H1 (cell line): ENCODE measurements around the gene SIRT5. TPM values are rescaled to one million over a fixed set of nuclear protein-coding genes. Genes with fewer than 3 reads are reported as not detected.

Source experiments
- BCL11A ChIP-seq, 2 experiments: IDR thresholded peaks; one replicate each; pipeline ENCODE4 v1.6.1; 2011; ENCODE audit warnings: low read depth in 2 of 2, low read length in 2 of 2, mild to moderate bottlenecking in 2 of 2
- CEBPB ChIP-seq: IDR thresholded peaks from 2 replicates; pipeline ENCODE4 v1.6.1; 2012; ENCODE audit warnings: low read depth, low read length
- GTF2F1 ChIP-seq: IDR thresholded peaks from 2 replicates; pipeline ENCODE4 v1.6.1; 2012; ENCODE audit warnings: low read depth, low read length, improper control_type of control experiment, borderline replicate concordance
- HDAC6 ChIP-seq: IDR thresholded peaks from one replicate; pipeline ENCODE4 v1.7.1; 2012; ENCODE audit warnings: low read depth, mild to moderate bottlenecking, inconsistent platforms, low read length, moderate library complexity
- RNF2 ChIP-seq: fragments of 200-900, 300-1000 bp; sonication (generic); IDR thresholded peaks from 2 replicates; pipeline ENCODE4 v1.7.1; 2016; ENCODE audit warnings: borderline replicate concordance, low read depth, mild to moderate bottlenecking, antibody characterized with exemption, low read length; ENCODE audit not compliant: poor library complexity, severe bottlenecking; ENCODE audit errors: missing control alignments
- SRF ChIP-seq: IDR thresholded peaks from 2 replicates; pipeline ENCODE4 v1.6.1; 2011; ENCODE audit warnings: mild to moderate bottlenecking, low read depth, low read length, moderate library complexity
- SUZ12 ChIP-seq: fragments of 200-600 bp; sonication (generic); IDR thresholded peaks from 2 replicates; pipeline ENCODE4 v1.6.1; 2012; ENCODE audit warnings: mild to moderate bottlenecking, inconsistent platforms, low read length, moderate library complexity, mixed read lengths
- TCF12 ChIP-seq: IDR thresholded peaks from 2 replicates; pipeline ENCODE4 v1.6.1; 2011; ENCODE audit warnings: low read depth, mild to moderate bottlenecking, low read length
- ZNF274 ChIP-seq: IDR thresholded peaks from 2 replicates; pipeline ENCODE4 v1.7.0; 2012; ENCODE audit warnings: low read length, borderline replicate concordance; ENCODE audit errors: extremely low read depth
- polyA plus RNA-seq, 7 experiments: library from polyadenylated mRNA; depleted of rRNA in 3 of 7; stranded (reverse) in 5 of 7; unstranded in 2 of 7; fragments of >200 nt in 5 of 7; fragments of 200-250 nt in 2 of 7; gene quantifications; 1 replicate in 5 of 7; 2 replicates in 1 of 7; 4 replicates in 1 of 7; pipeline versions ENCODE4 v1.2.1 to v1.2.3, GENCODE V29; 2011 to 2013; ENCODE audit warnings: missing spikeins in 2 of 7, mixed read lengths in 2 of 7
- total RNA-seq: library from RNA; stranded (reverse); fragmentation: NEBNext Ultra II Directional; extraction: Animal tissue kit (Norgen Biotek cat#: 25700); gene quantifications from 2 replicates; pipeline ENCODE4 v1.2.1, GENCODE V29; 2021
- TF ChIP-seq, protein P1 (sequence below): fragments of 300-600 bp; sonication (generic); IDR thresholded peaks from 2 replicates; pipeline ENCODE4 v1.7.1; 2012; ENCODE audit warnings: low read length, moderate library complexity, mild to moderate bottlenecking, inconsistent platforms; ENCODE audit not compliant: insufficient replicate concordance

The SIRT5 gene
- total and polyA plus RNA-seq, 2 of the 8 experiments (the other 6 are each of a cell fraction or from before 2014, with no cell fraction given): 7.4 to 14.7 TPM

GRCh38 chr6:13614926-13615791 lies 40.8 kb downstream of the SIRT5 start, which contains the start of gene NOL7 (continued):
- TF ChIP-seq ZNF274: no peak
- no peak for TF ChIP-seq RNF2
- no peak for TF ChIP-seq SUZ12
- TF ChIP-seq HDAC6: no peak
- TF ChIP-seq SRF: no peak
- no peak for TF ChIP-seq GTF2F1
- TF ChIP-seq, protein P1, sequence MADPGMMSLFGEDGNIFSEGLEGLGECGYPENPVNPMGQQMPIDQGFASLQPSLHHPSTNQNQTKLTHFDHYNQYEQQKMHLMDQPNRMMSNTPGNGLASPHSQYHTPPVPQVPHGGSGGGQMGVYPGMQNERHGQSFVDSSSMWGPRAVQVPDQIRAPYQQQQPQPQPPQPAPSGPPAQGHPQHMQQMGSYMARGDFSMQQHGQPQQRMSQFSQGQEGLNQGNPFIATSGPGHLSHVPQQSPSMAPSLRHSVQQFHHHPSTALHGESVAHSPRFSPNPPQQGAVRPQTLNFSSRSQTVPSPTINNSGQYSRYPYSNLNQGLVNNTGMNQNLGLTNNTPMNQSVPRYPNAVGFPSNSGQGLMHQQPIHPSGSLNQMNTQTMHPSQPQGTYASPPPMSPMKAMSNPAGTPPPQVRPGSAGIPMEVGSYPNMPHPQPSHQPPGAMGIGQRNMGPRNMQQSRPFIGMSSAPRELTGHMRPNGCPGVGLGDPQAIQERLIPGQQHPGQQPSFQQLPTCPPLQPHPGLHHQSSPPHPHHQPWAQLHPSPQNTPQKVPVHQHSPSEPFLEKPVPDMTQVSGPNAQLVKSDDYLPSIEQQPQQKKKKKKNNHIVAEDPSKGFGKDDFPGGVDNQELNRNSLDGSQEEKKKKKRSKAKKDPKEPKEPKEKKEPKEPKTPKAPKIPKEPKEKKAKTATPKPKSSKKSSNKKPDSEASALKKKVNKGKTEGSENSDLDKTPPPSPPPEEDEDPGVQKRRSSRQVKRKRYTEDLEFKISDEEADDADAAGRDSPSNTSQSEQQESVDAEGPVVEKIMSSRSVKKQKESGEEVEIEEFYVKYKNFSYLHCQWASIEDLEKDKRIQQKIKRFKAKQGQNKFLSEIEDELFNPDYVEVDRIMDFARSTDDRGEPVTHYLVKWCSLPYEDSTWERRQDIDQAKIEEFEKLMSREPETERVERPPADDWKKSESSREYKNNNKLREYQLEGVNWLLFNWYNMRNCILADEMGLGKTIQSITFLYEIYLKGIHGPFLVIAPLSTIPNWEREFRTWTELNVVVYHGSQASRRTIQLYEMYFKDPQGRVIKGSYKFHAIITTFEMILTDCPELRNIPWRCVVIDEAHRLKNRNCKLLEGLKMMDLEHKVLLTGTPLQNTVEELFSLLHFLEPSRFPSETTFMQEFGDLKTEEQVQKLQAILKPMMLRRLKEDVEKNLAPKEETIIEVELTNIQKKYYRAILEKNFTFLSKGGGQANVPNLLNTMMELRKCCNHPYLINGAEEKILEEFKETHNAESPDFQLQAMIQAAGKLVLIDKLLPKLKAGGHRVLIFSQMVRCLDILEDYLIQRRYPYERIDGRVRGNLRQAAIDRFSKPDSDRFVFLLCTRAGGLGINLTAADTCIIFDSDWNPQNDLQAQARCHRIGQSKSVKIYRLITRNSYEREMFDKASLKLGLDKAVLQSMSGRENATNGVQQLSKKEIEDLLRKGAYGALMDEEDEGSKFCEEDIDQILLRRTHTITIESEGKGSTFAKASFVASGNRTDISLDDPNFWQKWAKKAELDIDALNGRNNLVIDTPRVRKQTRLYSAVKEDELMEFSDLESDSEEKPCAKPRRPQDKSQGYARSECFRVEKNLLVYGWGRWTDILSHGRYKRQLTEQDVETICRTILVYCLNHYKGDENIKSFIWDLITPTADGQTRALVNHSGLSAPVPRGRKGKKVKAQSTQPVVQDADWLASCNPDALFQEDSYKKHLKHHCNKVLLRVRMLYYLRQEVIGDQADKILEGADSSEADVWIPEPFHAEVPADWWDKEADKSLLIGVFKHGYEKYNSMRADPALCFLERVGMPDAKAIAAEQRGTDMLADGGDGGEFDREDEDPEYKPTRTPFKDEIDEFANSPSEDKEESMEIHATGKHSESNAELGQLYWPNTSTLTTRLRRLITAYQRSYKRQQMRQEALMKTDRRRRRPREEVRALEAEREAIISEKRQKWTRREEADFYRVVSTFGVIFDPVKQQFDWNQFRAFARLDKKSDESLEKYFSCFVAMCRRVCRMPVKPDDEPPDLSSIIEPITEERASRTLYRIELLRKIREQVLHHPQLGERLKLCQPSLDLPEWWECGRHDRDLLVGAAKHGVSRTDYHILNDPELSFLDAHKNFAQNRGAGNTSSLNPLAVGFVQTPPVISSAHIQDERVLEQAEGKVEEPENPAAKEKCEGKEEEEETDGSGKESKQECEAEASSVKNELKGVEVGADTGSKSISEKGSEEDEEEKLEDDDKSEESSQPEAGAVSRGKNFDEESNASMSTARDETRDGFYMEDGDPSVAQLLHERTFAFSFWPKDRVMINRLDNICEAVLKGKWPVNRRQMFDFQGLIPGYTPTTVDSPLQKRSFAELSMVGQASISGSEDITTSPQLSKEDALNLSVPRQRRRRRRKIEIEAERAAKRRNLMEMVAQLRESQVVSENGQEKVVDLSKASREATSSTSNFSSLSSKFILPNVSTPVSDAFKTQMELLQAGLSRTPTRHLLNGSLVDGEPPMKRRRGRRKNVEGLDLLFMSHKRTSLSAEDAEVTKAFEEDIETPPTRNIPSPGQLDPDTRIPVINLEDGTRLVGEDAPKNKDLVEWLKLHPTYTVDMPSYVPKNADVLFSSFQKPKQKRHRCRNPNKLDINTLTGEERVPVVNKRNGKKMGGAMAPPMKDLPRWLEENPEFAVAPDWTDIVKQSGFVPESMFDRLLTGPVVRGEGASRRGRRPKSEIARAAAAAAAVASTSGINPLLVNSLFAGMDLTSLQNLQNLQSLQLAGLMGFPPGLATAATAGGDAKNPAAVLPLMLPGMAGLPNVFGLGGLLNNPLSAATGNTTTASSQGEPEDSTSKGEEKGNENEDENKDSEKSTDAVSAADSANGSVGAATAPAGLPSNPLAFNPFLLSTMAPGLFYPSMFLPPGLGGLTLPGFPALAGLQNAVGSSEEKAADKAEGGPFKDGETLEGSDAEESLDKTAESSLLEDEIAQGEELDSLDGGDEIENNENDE: no peak
- no peak for TF ChIP-seq TCF12
- no peak; the same call in 1 of the 2 replicates for TF ChIP-seq CEBPB
- TF ChIP-seq BCL11A (IDR thresholded peaks at IDR 0.05; ENCODE audit: low read depth in 2 of 2, low read length in 2 of 2): no peak
